ENCODE measurements around the gene ARHGEF9. TPM values are rescaled to one million over a fixed set of nuclear protein-coding genes. Genes with fewer than 3 reads are reported as not detected.

ARHGEF9 gene
- total and polyA plus RNA-seq, 2 of the 8 experiments (the other 6 are each of a cell fraction or from before 2014, with no cell fraction given) = 28.7 to 31.8 TPM

DNA sequence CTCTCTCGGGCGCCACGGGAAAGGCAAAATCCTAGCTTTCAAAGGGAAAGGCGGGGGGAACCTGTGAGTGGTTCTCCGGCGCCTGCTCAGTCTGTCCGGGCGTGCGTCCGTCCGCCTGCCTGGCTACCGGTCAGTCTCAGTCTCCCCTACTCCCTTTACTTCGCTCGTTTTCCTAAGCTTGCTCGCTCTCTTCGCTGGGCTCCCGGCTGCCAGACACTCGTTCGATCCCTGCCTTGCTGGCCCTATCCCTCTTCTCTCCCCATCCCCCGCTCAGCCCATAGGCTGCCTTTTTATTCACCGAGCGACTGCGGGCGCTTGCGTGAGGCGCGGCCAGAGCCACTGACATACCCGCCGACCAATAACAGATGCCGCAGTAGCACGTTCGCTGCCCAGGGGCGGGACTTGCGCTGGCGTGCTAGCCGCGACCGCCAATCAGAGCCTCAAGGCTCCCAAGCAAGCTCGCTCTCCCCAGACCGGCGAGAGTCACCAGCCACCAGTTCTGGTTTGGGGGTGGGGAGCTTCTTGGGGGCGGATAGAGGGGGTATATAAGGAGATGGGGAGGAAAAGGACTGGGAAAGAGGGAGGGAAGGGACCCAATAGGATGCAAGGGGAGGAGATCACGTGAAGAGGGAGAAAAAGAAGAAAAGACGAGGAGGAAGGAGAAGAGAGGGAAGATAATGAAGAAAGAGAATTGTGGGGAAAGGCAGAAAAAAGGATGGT is 30.0 kb downstream of the ARHGEF9 start (continued):
- TF ChIP-seq JUND (IDR thresholded peaks at IDR 0.05; ENCODE audit: low read length) (no peak), RFX5 (IDR thresholded peaks at IDR 0.05; ENCODE audit: borderline replicate concordance, low read depth, low read length) (no peak), CEBPB (IDR thresholded peaks at IDR 0.05; ENCODE audit: low read depth, low read length) (no peak), TCF12 (IDR thresholded peaks at IDR 0.05; ENCODE audit: low read depth, low read length) (no peak), RXRA (IDR thresholded peaks at IDR 0.05; ENCODE audit: insufficient read depth, low read depth, low read length) (no peak), CHD2 (IDR thresholded peaks at IDR 0.05; ENCODE audit: low read length) (peak; percentile 72), KDM4A (IDR thresholded peaks at IDR 0.05; ENCODE audit: low read depth, low read length, severe bottlenecking) (peak; percentile 43), HDAC6 (IDR thresholded peaks at IDR 0.05; ENCODE audit: low read depth, low read length) (no peak), MAFK (IDR thresholded peaks at IDR 0.05; ENCODE audit: low read depth, low read length) (no peak), ZNF274 (IDR thresholded peaks at IDR 0.05; ENCODE audit: borderline replicate concordance, extremely low read depth, low read length) (no peak), GABPA (IDR thresholded peaks at IDR 0.05; ENCODE audit: borderline replicate concordance, insufficient read depth, low read length) (no peak), BACH1 (IDR thresholded peaks at IDR 0.05; ENCODE audit: low read length) (no peak), CHD1 (IDR thresholded peaks at IDR 0.05; ENCODE audit: low read depth, low read length) (no peak), TBP (IDR thresholded peaks at IDR 0.05; ENCODE audit: low read depth, low read length) (peak; percentile 44; the same call in 1 of the 2 replicates), CTBP2 (IDR thresholded peaks at IDR 0.05; ENCODE audit: borderline replicate concordance, insufficient read depth, insufficient read length, low read length) (no peak), CBX5 (IDR thresholded peaks at IDR 0.05; ENCODE audit: low read depth, low read length) (no peak), SP2 (IDR thresholded peaks at IDR 0.05; ENCODE audit: low read length) (peak; percentile 27; the same call in 1 of the 2 replicates), SUZ12 (IDR thresholded peaks at IDR 0.05; ENCODE audit: low read length) (no peak), SIN3A (conservative IDR thresholded peaks at IDR 0.05 in 1 of 2, IDR thresholded peaks at IDR 0.05 in 1 of 2; ENCODE audit: low read depth in 1 of 2, low read length in 2 of 2) (no peak)
- TF ChIP-seq, protein P1, sequence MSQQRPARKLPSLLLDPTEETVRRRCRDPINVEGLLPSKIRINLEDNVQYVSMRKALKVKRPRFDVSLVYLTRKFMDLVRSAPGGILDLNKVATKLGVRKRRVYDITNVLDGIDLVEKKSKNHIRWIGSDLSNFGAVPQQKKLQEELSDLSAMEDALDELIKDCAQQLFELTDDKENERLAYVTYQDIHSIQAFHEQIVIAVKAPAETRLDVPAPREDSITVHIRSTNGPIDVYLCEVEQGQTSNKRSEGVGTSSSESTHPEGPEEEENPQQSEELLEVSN (IDR thresholded peaks at IDR 0.05) = no peak; the same call in 1 of the 2 replicates
- TF ChIP-seq, protein P2, sequence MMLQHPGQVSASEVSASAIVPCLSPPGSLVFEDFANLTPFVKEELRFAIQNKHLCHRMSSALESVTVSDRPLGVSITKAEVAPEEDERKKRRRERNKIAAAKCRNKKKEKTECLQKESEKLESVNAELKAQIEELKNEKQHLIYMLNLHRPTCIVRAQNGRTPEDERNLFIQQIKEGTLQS (IDR thresholded peaks at IDR 0.05; ENCODE audit: insufficient read depth, low read depth, low read length) = no peak
- TF ChIP-seq, protein P3, sequence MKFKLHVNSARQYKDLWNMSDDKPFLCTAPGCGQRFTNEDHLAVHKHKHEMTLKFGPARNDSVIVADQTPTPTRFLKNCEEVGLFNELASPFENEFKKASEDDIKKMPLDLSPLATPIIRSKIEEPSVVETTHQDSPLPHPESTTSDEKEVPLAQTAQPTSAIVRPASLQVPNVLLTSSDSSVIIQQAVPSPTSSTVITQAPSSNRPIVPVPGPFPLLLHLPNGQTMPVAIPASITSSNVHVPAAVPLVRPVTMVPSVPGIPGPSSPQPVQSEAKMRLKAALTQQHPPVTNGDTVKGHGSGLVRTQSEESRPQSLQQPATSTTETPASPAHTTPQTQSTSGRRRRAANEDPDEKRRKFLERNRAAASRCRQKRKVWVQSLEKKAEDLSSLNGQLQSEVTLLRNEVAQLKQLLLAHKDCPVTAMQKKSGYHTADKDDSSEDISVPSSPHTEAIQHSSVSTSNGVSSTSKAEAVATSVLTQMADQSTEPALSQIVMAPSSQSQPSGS (IDR thresholded peaks at IDR 0.05; ENCODE audit: low read length) = no peak
